Measurements from ENCODE around the gene TSPAN18. TPM values are rescaled to one million over a fixed set of nuclear protein-coding genes. Genes with fewer than 3 reads are reported as not detected.

TSPAN18 gene
- total RNA-seq, 1 donor = 5.8 TPM

- Histone ChIP-seq H3K27me3 (ENCODE audit: insufficient read depth, low read length) (no peaks in the 10 kb centered on the region), H2AFZ (ENCODE audit: low read length) (peak overlapping the region; percentile 30), H3K4me2 (ENCODE audit: insufficient read depth, low read length) (peak overlapping the region; percentile 53), H3K9me3 (ENCODE audit: low read depth, low read length) (no peaks in the 10 kb centered on the region), H3K36me3 (ENCODE audit: insufficient read depth, low read length) (no peaks in the 10 kb centered on the region), H3K27ac (ENCODE audit: low read depth, low read length) (peak overlapping the region; percentile 73), H3K4me3 (ENCODE audit: insufficient read depth, low read length) (peak overlapping the region; percentile 8), H3K4me1 (ENCODE audit: insufficient read depth, low read length) (peaks cover 22% of the 10 kb centered on the region), H3K79me2 (ENCODE audit: insufficient read depth, low read length) (no peaks in the 10 kb centered on the region), H4K20me1 (ENCODE audit: insufficient read depth, low read length) (no peaks in the 10 kb centered on the region)
- peak; percentile 100 for DNase-seq (ENCODE audit: insufficient read length, low spot score, missing footprints)
- TF ChIP-seq CTCF (IDR thresholded peaks at IDR 0.05; ENCODE audit: extremely low read depth, low read depth, low read length) = no peak
Measured at GRCh38 chr11:44861849-44862557, 135.2 kb downstream of the TSPAN18 start.

GRCh38 chr11:44862558-44863101, 135.9 kb downstream of the TSPAN18 start:
- no peak overlapping the region for H2AFZ ChIP-seq (ENCODE audit: low read length)
- no peak overlapping the region for H3K4me2 ChIP-seq (ENCODE audit: insufficient read depth, low read length)
- H3K4me1 ChIP-seq (ENCODE audit: insufficient read depth, low read length) = peaks cover 22% of the 10 kb centered on the region
- H3K36me3 ChIP-seq (ENCODE audit: insufficient read depth, low read length) = no peaks in the 10 kb centered on the region
- no peak overlapping the region for H3K4me3 ChIP-seq (ENCODE audit: insufficient read depth, low read length)
- DNase-seq (ENCODE audit: insufficient read length, low spot score, missing footprints) = no peak
- no peak for TF ChIP-seq CTCF (IDR thresholded peaks at IDR 0.05; ENCODE audit: extremely low read depth, low read depth, low read length)
- H3K27me3 ChIP-seq (ENCODE audit: insufficient read depth, low read length) = no peaks in the 10 kb centered on the region
- no peaks in the 10 kb centered on the region for H3K79me2 ChIP-seq (ENCODE audit: insufficient read depth, low read length)
- H3K27ac ChIP-seq (ENCODE audit: low read depth, low read length) = peak overlapping the region; percentile 3
- no peaks in the 10 kb centered on the region for H3K9me3 ChIP-seq (ENCODE audit: low read depth, low read length)
- no peaks in the 10 kb centered on the region for H4K20me1 ChIP-seq (ENCODE audit: insufficient read depth, low read length)

GRCh38 chr11:44863231-44863630, 136.5 kb downstream of the TSPAN18 start:
- peak; percentile 70 for DNase-seq (ENCODE audit: insufficient read length, low spot score, missing footprints)
- H4K20me1 ChIP-seq (ENCODE audit: insufficient read depth, low read length) = no peaks in the 10 kb centered on the region
- no peak overlapping the region for H3K27ac ChIP-seq (ENCODE audit: low read depth, low read length)
- no peaks in the 10 kb centered on the region for H3K27me3 ChIP-seq (ENCODE audit: insufficient read depth, low read length)
- H3K79me2 ChIP-seq (ENCODE audit: insufficient read depth, low read length) = no peaks in the 10 kb centered on the region
- no peaks in the 10 kb centered on the region for H3K9me3 ChIP-seq (ENCODE audit: low read depth, low read length)
- no peak overlapping the region for H3K4me3 ChIP-seq (ENCODE audit: insufficient read depth, low read length)
- no peaks in the 10 kb centered on the region for H3K36me3 ChIP-seq (ENCODE audit: insufficient read depth, low read length)
- H3K4me1 ChIP-seq (ENCODE audit: insufficient read depth, low read length) = peaks cover 22% of the 10 kb centered on the region
- no peak overlapping the region for H3K4me2 ChIP-seq (ENCODE audit: insufficient read depth, low read length)
- TF ChIP-seq CTCF (IDR thresholded peaks at IDR 0.05; ENCODE audit: extremely low read depth, low read depth, low read length) = no peak
- no peak overlapping the region for H2AFZ ChIP-seq (ENCODE audit: low read length)

- DNase-seq (ENCODE audit: insufficient read length, low spot score, missing footprints) = peak; percentile 69
- Histone ChIP-seq H4K20me1 (ENCODE audit: insufficient read depth, low read length) (no peaks in the 10 kb centered on the region), H3K4me2 (ENCODE audit: insufficient read depth, low read length) (no peak overlapping the region), H3K9me3 (ENCODE audit: low read depth, low read length) (no peaks in the 10 kb centered on the region), H3K27me3 (ENCODE audit: insufficient read depth, low read length) (no peaks in the 10 kb centered on the region), H3K4me1 (ENCODE audit: insufficient read depth, low read length) (peaks cover 27% of the 10 kb centered on the region), H3K36me3 (ENCODE audit: insufficient read depth, low read length) (no peaks in the 10 kb centered on the region), H2AFZ (ENCODE audit: low read length) (no peak overlapping the region), H3K27ac (ENCODE audit: low read depth, low read length) (no peak overlapping the region), H3K79me2 (ENCODE audit: insufficient read depth, low read length) (no peaks in the 10 kb centered on the region), H3K4me3 (ENCODE audit: insufficient read depth, low read length) (no peak overlapping the region)
- TF ChIP-seq CTCF (IDR thresholded peaks at IDR 0.05; ENCODE audit: extremely low read depth, low read depth, low read length) = no peak
Measured at GRCh38 chr11:44865866-44866272, 139.1 kb downstream of the TSPAN18 start.
